Stimulated activated CD4-positive, alpha-beta T cell treated with anti-CD3 and anti-CD28 coated beads, Interleukin-1b, Interleukin-23, amount 100 ng/mL, for 1 hour (primary cell): ENCODE measurements around the gene OR10A3.

ENCODE experiments used
- DNase-seq, 2 donors: peaks; one replicate each; pipeline ENCODE4 v3.0.0-alpha.2; 2020; ENCODE audit warnings: low read depth in 2 of 2

The OR10A3 gene

DNA sequence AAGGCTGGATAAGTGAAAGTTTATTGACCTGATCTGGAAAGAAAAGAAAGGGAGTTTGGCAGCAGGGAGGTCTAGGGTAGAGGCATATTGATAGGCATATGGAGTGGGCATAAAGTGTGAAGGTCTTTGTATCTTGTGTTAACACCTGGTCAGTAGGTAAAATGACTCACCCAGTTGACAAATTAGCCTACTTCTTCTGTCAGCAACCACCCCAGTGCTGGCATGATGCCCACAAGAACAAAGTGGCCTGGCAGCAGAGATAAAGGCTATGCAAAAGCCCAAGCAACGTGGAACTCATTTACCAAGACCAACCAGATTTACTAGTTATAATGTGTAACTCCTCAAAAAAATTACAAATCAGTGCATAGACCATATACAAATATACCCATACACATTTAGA lies 4.9 kb downstream of the OR10A3 start:
- DNase-seq = no peak

DNA sequence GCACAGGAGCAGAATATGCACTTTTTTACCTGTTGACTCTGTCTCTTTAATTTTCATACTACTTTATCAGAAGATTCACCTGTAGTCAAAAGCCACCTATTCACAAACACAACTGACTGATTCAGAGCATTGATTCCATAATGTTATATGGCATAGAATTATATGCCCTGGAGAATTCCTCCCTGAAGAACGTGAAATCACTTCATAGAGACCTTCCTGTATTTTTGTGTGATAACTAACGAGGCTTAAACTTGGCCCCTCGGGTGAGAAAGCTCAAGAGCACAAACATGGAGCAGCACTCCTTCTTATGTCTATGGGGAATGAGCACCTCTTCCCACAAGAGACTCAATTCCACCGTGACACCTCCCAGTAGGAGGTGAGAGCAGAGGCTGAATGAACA lies 10.3 kb downstream of the OR10A3 start, which contains the start of gene OR10A6:
Gene OR10A6 (minus strand): TSS at position 101 of the 400 bp plus-strand sequence. CDS start 2,606 bp downstream, outside the sequence.
- DNase-seq = no peak

DNA sequence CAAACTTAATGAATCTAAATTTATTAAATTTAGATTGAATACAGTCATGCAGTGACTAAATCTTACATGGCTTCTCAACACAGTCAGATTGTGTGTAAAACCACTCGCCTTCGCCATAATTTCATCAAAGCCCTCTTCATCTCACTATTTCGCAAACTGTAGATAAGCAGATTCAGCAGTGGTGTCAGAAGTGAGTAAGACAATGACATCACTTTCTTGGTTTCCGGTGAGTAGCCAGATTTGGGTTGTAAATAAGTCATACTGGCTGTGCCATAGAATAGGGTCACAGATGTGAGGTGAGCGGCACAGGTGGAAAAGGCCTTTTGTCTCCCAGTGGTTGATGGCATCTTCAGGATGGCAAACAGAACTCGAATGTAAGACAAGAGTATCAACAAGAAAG lies 13.9 kb downstream of the OR10A3 start:
- DNase-seq = no peak

DNA sequence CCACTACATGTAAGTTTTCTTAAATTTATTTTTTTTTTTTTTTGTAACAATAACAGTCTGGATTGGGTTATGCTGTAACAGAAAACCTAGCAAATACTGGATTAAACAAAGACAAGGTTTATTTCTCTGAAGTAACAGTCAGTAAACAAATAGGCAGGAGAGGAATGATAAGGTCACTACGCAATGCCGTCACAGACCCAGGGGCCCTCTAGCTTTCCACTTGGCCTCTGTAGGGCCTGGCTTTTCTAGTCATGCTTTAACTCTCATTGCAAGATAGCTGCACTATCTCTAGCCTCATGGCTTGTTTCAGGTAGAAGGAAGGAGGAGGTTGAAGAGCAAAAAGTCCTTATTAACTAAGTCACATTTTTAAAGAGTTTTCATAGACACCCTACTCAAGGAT lies 17.0 kb downstream of the OR10A3 start:
- DNase-seq = no peak

DNA sequence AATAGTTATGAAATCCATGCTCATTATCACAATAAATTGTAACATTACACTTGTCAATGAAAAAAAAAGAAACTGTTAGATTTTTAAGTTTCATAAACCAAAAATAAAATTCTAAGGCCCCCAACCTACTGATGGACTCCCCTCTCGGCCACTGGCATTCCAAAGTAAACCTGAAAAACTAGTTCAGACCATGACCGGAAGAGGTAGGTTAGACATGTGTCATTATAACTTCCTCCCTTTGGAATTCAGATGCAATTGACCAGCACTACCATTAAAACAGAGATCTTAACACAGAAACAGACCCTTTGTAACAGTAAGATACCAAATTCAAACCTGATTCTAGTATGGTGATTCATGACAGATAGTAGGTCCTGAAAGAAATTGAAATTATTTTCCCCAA lies 23.4 kb downstream of the OR10A3 start:
- no peak for DNase-seq

DNA sequence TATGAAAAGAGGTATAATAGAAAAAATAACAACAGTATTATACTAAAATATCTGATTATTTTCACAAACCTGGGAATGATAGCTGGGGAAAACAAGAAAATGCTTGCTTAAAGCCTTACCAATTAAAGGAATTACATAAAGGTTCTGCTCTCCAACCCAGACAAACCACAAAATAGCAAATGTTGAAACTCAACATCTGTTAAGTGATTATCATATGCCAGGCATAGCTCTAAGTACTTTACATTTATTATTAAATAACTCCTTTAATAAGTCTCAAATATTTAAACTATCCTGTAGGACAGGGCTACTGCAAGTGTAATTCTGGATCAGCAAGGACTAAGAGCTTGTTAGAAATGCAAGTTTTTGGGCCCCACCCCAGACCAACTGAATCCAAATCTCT lies 30.5 kb downstream of the OR10A3 start:
- DNase-seq = no peak

DNA sequence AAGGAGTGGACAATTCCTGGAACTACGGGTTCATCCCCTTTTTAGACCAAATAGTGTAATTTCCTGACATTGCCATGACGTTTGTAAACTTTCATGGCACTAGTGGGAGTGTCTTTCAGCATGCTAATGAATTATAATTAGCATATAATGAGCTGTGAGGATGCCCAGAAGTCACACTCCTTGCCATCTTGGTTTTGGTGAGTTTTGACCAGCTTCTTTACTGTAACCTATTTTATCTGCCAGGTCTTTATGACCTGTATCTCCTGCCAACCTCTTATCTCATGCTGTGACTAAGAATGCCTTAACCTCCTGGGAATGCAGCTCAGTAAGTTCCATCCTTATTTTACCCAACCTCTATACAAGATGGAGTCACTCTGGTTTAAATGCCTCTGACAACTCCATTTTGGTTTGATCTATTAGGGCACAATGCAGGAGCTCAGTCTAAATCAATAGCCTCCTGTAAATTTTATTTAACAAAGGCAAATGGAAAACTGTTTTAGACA lies 31.2 kb downstream of the OR10A3 start:
- no peak for DNase-seq

DNA sequence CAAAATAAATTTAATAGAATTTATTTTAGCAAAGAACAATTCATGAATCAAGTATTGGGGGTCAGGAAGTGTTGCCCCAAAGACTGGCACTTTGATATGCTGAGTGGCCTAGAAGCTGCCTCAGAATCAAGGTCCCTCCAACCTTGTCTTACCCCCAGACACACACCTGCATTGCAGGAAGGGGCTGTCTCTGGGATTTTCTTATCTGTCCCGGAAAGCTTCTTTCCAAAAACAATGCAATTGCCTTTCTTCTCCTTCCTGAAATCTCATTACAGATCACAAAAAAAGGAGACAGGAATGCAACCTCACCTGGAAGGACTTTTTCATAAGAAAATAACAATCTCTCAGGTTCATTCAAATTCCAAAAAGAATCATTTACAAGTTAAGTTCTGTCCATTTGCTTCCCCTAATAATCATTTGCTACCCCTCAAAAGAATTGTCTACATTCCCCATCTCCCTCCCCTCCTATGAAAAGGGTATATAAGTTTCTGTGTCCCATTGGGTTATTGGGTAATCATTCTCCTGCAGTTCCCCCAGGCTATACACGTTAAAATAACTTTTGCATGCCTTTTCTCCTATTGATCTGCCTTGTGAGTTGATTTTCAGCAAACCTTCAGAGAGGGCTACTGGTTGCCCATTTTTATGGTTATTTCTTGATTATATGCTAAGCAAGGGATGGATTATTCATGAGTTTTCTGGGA lies 31.8 kb downstream of the OR10A3 start:
- no peak for DNase-seq

DNA sequence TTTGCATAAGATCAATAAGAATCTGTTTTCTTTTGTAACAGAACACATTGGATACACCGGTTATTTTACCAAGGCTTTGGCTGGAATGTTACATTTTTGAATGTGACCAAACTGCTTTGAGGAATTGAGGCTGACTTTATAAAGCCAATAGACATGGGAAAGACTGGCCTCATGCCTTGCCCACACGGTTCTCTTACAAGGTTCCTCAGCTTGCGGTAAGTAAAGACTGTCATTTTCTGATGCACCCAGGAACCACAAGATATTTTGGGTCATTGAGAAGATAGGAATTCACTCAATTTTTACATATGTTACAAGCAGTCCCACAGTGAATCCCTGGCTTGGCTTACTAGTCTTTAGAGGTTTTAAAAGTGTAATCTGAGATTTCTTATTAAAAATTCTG lies 34.4 kb downstream of the OR10A3 start:
- DNase-seq = no peak

DNA sequence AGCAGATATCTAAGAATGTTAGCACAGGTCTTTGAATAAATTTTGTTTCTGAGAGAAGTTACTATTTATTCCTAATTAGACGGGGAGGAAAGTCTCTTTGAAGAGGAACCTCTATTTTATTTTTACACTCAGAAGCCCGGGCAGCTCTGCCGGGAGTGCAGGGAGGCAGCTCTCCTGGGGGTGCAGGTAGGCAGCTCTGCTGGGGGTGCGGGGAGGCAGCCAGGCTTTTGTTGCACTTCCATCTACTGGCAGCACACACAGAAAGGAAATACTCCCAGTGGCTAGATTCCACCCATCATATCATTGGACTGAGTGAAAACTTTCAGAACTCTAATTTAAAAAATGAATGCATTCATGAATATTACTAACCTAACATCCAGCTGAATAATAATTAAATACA lies 35.0 kb downstream of the OR10A3 start:
- no peak for DNase-seq

DNA sequence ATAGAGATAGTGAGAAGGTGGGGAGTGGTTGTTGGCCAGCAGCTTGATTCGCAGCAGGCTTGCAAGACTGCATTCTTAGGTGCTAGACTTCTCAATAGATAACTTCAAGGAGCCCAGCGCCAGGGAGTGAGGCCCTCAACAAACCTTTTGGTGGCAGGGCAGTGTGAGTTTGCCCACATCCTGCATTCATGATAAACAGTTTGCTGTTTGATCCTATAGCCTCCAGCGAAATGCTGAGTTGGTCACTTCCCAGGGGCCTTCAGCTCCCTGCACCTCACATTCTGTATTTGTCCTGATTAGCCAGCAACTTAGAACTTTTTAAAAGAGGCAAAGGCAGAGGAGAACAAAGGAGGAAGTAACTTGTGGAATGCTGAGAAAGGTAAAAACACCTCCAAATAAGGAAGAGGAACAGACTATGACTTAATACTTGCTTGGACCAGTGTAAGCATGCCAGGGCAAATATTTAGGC lies 35.5 kb downstream of the OR10A3 start:
- no peak for DNase-seq

DNA sequence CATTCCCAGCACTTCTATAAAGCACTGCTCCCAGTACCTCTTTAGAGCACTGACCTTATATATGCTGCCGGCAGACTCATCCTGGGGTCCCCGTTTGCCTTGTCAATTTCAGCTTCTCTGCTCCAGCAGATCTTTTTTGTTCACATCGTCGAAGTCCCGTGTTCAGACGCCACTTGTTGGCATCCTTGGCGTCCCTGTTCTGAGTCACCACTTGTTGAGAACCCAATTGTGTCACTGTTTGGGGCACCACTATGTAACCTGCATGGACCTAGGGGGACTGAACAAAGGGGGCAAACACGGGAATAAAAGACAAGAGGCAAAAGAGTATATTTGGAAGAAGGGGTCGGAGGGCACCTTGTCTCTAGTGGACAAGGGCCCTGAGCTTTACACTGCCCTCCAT lies 36.0 kb downstream of the OR10A3 start:
- DNase-seq = no peak

DNA sequence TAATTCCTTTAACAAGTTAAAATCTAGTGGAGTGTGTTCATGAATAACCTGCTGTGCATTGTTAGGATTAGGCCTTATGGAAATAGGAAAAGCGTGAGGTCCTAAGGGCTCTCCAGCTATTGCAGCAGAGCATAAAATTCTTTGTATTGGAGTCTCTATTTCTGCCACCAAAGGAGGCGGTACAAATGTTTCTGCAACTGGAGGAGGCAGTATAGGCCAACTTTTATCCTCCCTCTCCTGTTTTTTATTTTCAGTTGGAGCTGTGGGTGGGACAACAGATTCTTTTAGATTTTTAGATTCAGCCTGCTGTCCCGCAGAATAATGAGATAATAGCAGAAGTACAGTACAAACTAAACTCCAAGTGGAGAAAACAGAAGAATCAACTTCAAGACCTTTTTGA lies 36.6 kb downstream of the OR10A3 start:
- no peak for DNase-seq

DNA sequence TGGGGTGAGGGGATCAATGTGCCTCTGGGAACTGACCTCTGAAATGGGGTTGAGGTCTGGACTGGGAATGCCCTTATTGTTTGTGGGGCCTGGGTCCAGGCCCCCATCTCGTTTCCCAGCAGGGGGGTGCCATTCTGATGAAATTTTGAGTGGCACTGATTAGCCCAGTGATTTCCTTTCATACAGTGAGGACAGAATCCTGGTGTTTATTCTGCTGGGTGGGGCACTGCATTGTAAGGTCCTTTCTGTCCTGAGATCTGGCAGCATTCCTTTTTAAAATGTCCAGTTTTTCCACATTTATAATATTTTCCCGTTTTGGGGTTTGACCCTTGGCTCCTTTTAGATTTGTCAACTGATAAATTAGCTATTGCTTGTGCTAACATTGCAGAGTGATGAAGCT lies 37.6 kb downstream of the OR10A3 start:
- DNase-seq = no peak

DNA sequence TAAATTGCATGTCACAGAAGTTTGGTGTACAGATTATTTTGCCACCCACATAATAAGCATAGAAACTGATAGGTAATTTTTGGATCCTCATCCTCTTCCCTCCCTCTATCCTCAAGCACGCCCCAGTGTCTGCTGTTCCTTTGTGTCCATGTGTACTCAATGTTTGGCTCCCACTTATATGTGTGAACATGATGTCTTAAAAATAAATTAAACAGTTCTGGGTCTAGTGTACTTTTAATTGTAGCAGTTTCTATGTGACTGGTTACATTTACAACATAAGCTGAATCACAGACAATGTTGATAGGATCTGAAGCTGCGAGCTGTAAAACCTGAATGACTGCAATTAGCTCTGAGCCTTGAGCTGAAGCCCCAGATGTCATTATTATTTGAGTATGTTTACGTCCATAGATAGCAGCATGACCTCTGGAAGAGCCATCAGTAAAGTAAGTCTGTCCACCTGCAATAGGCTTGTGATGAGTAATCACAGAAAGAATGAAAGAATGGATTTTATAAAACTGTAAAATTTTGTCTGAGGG lies 40.1 kb downstream of the OR10A3 start:
- DNase-seq = no peak

DNA sequence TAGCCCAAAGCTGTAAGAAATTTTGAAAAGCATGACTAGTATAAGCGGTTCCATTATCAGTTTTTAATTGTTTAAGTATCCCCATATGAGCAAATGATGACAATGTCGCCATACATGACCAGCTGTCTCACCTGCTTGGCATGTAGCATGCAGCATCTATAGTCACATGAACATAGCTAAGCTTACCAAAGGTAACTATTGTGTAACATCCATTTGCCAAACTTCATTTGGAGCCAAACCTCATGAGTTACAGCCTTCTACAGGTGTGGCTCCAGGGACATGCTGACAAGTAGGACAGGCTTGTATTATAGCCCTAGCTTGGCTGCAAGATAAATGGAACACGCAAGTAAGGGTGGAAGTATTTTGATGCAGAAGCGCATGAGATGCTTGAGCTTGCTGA lies 40.8 kb downstream of the OR10A3 start:
- DNase-seq = no peak

DNA sequence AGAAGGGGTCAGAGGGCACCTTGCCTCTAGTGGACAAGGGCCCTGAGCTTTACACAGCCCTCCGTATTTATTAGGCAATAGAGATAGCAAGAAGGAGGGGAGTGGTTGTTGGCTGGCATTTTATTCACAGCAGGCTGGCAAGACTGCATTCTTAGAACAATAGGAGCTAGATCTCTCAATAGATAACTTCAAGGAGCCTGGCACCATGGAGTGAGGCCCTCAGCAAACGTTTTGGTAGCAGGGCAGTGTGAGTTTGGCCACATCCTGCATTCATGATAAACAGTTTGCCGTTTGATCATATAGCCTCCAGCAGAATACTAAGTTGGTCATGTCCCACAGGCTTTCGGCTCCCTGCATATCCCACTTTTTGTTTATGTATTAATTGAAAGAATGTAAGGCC lies 42.1 kb downstream of the OR10A3 start:
- no peak for DNase-seq

DNA sequence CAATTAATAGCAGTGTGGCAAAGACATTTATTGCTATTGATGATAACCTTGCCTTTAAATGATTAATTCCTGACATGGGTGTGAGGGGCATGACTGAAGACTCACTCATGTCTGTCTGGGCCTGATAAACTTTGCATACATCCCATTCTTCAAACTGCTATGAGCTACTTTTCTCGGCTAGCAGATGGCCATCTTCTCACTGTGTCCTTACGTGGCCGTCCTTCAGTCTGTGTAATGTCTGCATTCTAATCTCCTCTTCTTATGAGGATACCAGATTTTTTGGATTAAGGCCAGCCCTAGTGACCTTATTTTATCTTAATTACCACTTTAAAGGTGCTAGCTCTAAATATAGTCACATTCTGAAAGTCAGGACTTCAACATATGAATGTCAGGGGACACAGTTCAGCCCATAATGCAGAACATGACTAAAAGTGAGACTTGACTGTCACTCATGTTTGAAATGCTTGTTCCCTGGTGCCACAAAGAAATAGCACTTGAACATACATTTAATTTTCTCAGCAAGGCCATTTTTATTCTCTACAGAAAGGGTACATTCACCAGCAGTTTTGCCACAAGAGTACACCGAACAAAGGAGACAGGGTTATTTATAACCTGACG lies 42.7 kb downstream of the OR10A3 start:
- DNase-seq = no peak

DNA sequence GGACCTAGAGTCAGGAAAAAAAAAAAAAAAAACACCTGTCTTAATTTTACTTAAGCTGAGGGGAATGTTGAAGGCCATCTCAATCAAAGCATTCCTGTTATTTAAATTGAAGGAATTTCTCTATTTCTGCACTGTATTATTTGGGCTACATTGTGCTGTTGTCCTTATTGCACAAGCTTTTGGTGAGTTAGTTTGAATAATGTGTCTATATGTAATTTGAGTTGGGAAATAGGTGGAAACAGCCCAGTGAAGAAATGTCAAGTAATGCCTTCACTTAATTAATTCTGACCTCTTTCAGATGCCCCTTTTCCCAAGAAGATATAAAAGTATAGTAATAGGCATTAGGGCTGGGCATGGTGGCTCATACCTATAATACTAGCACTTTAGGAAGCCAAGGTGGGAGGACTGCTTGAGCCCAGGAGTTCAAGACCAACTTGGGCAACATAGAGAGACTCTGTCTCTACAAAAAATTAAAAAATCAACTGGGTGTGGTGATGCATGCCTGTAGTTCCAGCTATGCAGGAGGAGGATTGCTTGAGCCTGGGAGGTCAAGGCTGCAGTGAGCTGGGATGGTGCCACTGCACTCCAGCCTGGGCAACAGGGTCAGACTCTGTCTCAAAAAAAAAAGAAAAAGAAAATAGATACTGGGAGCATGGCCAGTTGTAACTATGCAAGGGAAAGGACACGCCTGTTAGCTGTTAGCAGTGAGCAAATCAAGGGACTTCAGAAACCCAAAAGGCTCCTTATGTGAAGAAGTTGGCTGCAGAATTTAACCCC lies 45.3 kb downstream of the OR10A3 start:
- no peak for DNase-seq

DNA sequence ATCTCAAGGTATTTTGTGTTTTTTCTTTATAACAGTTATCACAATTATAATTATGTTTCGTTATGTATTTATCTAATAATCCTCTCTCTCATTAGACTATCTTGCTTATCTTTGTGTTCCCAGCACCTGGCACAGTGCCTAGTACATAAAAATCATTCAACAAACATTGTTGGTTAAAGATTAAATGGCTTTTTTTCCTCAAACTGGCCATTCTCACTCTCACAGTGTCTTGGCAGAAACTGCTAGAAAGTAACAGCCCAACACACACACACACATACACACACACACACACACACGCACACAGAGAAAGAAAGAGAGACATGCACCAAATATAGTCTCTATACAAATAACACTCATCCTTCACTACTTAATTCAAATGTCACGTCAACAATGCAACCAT lies 47.3 kb downstream of the OR10A3 start:
- DNase-seq = no peak

DNA sequence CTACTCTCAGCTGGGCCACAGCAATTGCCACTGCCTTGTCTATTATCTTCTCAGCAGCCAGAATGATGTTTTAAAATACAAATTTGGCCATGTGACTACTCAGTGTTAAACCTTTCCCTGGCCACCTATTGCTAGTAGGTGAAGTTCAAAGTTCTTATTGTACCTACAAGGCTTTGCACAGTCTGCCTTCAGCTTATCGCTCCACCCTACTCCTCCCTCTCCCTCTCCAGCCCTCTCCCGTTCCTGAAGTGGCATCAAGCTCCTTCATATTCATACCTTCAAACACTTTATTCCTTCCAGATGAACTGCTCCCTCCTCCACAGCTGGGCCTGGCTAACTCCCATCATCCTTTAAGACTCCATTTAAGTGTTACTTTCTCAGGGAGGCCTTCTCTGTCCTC lies 47.7 kb downstream of the OR10A3 start:
- DNase-seq = no peak

DNA sequence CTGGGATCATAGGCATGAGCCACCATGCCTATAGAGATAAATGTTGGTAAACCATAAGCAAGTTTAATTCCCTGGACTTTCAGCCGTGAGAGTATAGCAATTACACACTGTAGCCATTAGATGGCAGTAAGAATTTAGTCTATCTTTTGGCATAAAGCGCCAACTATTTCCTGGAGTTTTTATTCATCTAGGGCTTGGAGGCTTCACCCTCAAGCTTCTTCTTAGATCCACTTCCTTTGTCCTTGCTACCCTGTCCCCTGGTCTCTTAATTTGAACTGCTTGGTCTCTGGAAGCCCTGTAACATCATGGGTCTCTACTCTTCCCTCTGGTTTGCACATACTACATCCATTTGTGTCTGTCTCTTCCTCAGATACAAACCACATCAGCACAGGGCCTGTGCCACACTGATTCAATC lies 48.7 kb downstream of the OR10A3 start:
- no peak for DNase-seq
